ENCODE measurements around the gene GPR27.

GPR27 gene

GRCh38 chr3:71733319-71733718, 20.3 kb upstream of the GPR27 start:
- DNase-seq (ENCODE audit: low read depth) = no peak

- no peak for DNase-seq (ENCODE audit: low read depth)
Observed at GRCh38 chr3:71734881-71735280, 18.8 kb upstream of the GPR27 start.

GRCh38 chr3:71742621-71743020, 11.0 kb upstream of the GPR27 start:
- no peak for DNase-seq (ENCODE audit: low read depth)

GRCh38 chr3:71744738-71745137, 8.9 kb upstream of the GPR27 start:
- DNase-seq (ENCODE audit: low read depth) = no peak

- DNase-seq (ENCODE audit: low read depth) = no peak
Observed at GRCh38 chr3:71751602-71752001, 2.1 kb upstream of the GPR27 start.

GRCh38 chr3:71752831-71753700, 589 bp upstream of the GPR27 start:
- DNase-seq (ENCODE audit: low read depth) = no peak

- no peak for DNase-seq (ENCODE audit: low read depth)
Observed at GRCh38 chr3:71754610-71755253, 1.1 kb downstream of the GPR27 start.

GRCh38 chr3:71758091-71758490, 4.4 kb downstream of the GPR27 start:
- DNase-seq (ENCODE audit: low read depth) = no peak

- DNase-seq (ENCODE audit: low read depth) = no peak
Observed at GRCh38 chr3:71759401-71759800, 5.7 kb downstream of the GPR27 start.

- DNase-seq (ENCODE audit: low read depth) = no peak
Observed at GRCh38 chr3:71760140-71760539, 6.5 kb downstream of the GPR27 start.

- no peak for DNase-seq (ENCODE audit: low read depth)
Observed at GRCh38 chr3:71763426-71763825, 9.8 kb downstream of the GPR27 start.

- no peak for DNase-seq (ENCODE audit: low read depth)
Observed at GRCh38 chr3:71771126-71771525, 17.5 kb downstream of the GPR27 start.

GRCh38 chr3:71771884-71772283, 18.2 kb downstream of the GPR27 start:
- DNase-seq (ENCODE audit: low read depth) = no peak

GRCh38 chr3:71776538-71776937, 22.9 kb downstream of the GPR27 start:
- DNase-seq (ENCODE audit: low read depth) = no peak

- DNase-seq (ENCODE audit: low read depth) = no peak
Observed at GRCh38 chr3:71778353-71778752, 24.7 kb downstream of the GPR27 start.

- DNase-seq (ENCODE audit: low read depth) = peak; percentile 12
Observed at GRCh38 chr3:71779674-71780377, 26.2 kb downstream of the GPR27 start.

- no peak for DNase-seq (ENCODE audit: low read depth)
Observed at GRCh38 chr3:71780430-71780829, 26.8 kb downstream of the GPR27 start.

- DNase-seq (ENCODE audit: low read depth) = no peak
Observed at GRCh38 chr3:71783152-71783551, 29.5 kb downstream of the GPR27 start.

GRCh38 chr3:71784201-71784913, 30.7 kb downstream of the GPR27 start:
- DNase-seq (ENCODE audit: low read depth) = no peak

GRCh38 chr3:71784914-71785531, 31.4 kb downstream of the GPR27 start, which contains the start of gene PROK2:
PROK2 (minus strand) TSS chr3:71785148; CDS start chr3:71785052, 96 bp downstream.
- DNase-seq (ENCODE audit: low read depth) = no peak

GRCh38 chr3:71785532-71786216, 32.0 kb downstream of the GPR27 start:
- no peak for DNase-seq (ENCODE audit: low read depth)
